HEK293T (cell line): Measurements from ENCODE around the gene PRKACB.

Experiments
- BHLHE40 ChIP-seq: fragments of 450-650 bp; IDR thresholded peaks from 2 replicates; pipeline ENCODE4 v1.6.1; 2016; ENCODE audit warnings: mild to moderate bottlenecking, moderate library complexity, borderline replicate concordance
- CTBP1 ChIP-seq: fragments of 450-650 bp; IDR thresholded peaks from 2 replicates; pipeline ENCODE4 v1.6.1; 2016; ENCODE audit warnings: borderline replicate concordance
- ELF4 ChIP-seq: fragments of 450-650 bp; IDR thresholded peaks from 2 replicates; pipeline ENCODE4 v1.6.1; 2017; ENCODE audit warnings: antibody characterized with exemption
- FOXA1 ChIP-seq: fragments of 450-650 bp; IDR thresholded peaks from 2 replicates; pipeline ENCODE4 v1.6.1; 2016; ENCODE audit warnings: mild to moderate bottlenecking
- FOXM1 ChIP-seq: fragments of 450-650 bp; IDR thresholded peaks from 2 replicates; pipeline ENCODE4 v1.6.1; 2017; ENCODE audit warnings: mild to moderate bottlenecking, borderline replicate concordance
- HDGF ChIP-seq: fragments of 450-650 bp; IDR thresholded peaks from 2 replicates; pipeline ENCODE4 v1.6.1; 2017; ENCODE audit warnings: antibody characterized with exemption, borderline replicate concordance
- ZNF384 ChIP-seq: fragments of 450-650 bp; IDR thresholded peaks from 2 replicates; pipeline ENCODE4 v1.6.1; 2016
- TF ChIP-seq, protein P1 (sequence below): fragments of 450-650 bp; IDR thresholded peaks from 2 replicates; pipeline ENCODE4 v1.6.1; 2016

GRCh38 chr1:84245563-84245962 is 101.5 kb downstream of the PRKACB start:
- TF ChIP-seq ELF4 (no peak), ZNF384 (no peak), HDGF (no peak), FOXA1 (no peak), CTBP1 (no peak), BHLHE40 (no peak), FOXM1 (no peak)
- TF ChIP-seq, protein P1, sequence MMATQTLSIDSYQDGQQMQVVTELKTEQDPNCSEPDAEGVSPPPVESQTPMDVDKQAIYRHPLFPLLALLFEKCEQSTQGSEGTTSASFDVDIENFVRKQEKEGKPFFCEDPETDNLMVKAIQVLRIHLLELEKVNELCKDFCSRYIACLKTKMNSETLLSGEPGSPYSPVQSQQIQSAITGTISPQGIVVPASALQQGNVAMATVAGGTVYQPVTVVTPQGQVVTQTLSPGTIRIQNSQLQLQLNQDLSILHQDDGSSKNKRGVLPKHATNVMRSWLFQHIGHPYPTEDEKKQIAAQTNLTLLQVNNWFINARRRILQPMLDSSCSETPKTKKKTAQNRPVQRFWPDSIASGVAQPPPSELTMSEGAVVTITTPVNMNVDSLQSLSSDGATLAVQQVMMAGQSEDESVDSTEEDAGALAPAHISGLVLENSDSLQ, result no peak
